A549 (cell line): ENCODE measurements around the gene STAG3. TPM values are rescaled to one million over a fixed set of nuclear protein-coding genes. Genes with fewer than 3 reads are reported as not detected.
A peak's percentile ranks its signal among the peaks of the same experiment; 100 is the strongest.

Experiments
- BHLHE40 ChIP-seq: IDR thresholded peaks from 2 replicates; pipeline ENCODE4 v1.6.1; 2012; ENCODE audit warnings: low read depth, low read length, inconsistent platforms
- CBX2 ChIP-seq: fragments of 200-600 bp; sonication (generic); IDR thresholded peaks from 2 replicates; pipeline ENCODE4 v1.6.1; 2016; ENCODE audit warnings: low read depth, mild to moderate bottlenecking, borderline replicate concordance
- CBX8 ChIP-seq: fragments of 200-600 bp; sonication (generic); IDR thresholded peaks from 2 replicates; pipeline ENCODE4 v1.6.1; 2016
- CHD2 ChIP-seq: fragments of 150-350 bp; IDR thresholded peaks from 2 replicates; pipeline ENCODE4 v1.6.1; 2014; ENCODE audit warnings: low read length; ENCODE audit not compliant: partially characterized antibody
- CHD4 ChIP-seq: fragments of 200-600 bp; sonication (generic); IDR thresholded peaks from 2 replicates; pipeline ENCODE4 v1.6.1; 2016; ENCODE audit warnings: antibody characterized with exemption, mild to moderate bottlenecking, borderline replicate concordance
- CTCF ChIP-seq: fragments of >200 bp; sonication (Bioruptor Twin); formaldehyde crosslinking; IDR thresholded peaks from 3 replicates; pipeline ENCODE4 v1.5.1; 2016
- E2F6 ChIP-seq: IDR thresholded peaks from 2 replicates; pipeline ENCODE4 v1.6.1; 2012; ENCODE audit warnings: low read depth, borderline replicate concordance
- EHF ChIP-seq: fragments of 250-450 bp; sonication (Bioruptor Pico); IDR thresholded peaks from 2 replicates; pipeline ENCODE4 v1.5.0; 2020; ENCODE audit warnings: mild to moderate bottlenecking
- EHMT2 ChIP-seq: fragments of 200-600 bp; sonication (generic); IDR thresholded peaks from 2 replicates; pipeline ENCODE4 v1.6.1; 2016; ENCODE audit warnings: antibody characterized with exemption, low read depth, mild to moderate bottlenecking, moderate library complexity
- ELK1 ChIP-seq: fragments of 150-350 bp; IDR thresholded peaks from 2 replicates; pipeline ENCODE4 v1.6.1; 2014; ENCODE audit warnings: low read depth, mild to moderate bottlenecking, low read length
- EP300 ChIP-seq, 2 experiments: fragments of >200 bp; sonication (Bioruptor Twin); formaldehyde crosslinking; IDR thresholded peaks; 2 replicates in 1 of 2; 3 replicates in 1 of 2; pipeline ENCODE4 v1.6.1; 2016 to 2017
- FOSL2 ChIP-seq, 2 experiments: fragments of 450-650 bp in 1 of 2; fragments of >200 bp in 1 of 2; sonication (Bioruptor Twin) in 1 of 2; formaldehyde crosslinking; IDR thresholded peaks; 2 replicates each; pipeline versions ENCODE4 v1.5.0 to v1.6.1; 2016 to 2020; ENCODE audit warnings: mild to moderate bottlenecking in 1 of 2, moderate library complexity in 1 of 2
- GATA3 ChIP-seq: IDR thresholded peaks from 2 replicates; pipeline ENCODE4 v1.6.1; 2012; ENCODE audit warnings: borderline replicate concordance
- HOXB5 ChIP-seq: fragments of 250-450 bp; sonication (Bioruptor Pico); IDR thresholded peaks from 2 replicates; pipeline ENCODE4 v1.5.0; 2020; ENCODE audit warnings: mild to moderate bottlenecking, moderate library complexity
- JUNB ChIP-seq: fragments of >200 bp; sonication (Bioruptor Twin); formaldehyde crosslinking; IDR thresholded peaks from 2 replicates; pipeline ENCODE4 v1.6.1; 2016
- KDM1A ChIP-seq: fragments of 200-600 bp; sonication (generic); IDR thresholded peaks from 2 replicates; pipeline ENCODE4 v1.6.1; 2016; ENCODE audit warnings: low read depth, mild to moderate bottlenecking
- KDM5A ChIP-seq: fragments of 200-600 bp; sonication (generic); IDR thresholded peaks from 2 replicates; pipeline ENCODE4 v1.6.1; 2016; ENCODE audit warnings: antibody characterized with exemption, mild to moderate bottlenecking
- MAZ ChIP-seq: fragments of 150-350 bp; IDR thresholded peaks from 2 replicates; pipeline ENCODE4 v1.6.1; 2014; ENCODE audit warnings: antibody characterized with exemption, low read depth, low read length, borderline replicate concordance
- NR3C1 ChIP-seq: fragments of >200 bp; sonication (Bioruptor Twin); formaldehyde crosslinking; IDR thresholded peaks from 3 replicates; pipeline ENCODE4 v1.6.1; 2017
- PBX3 ChIP-seq: IDR thresholded peaks from 2 replicates; pipeline ENCODE4 v1.6.1; 2012
- PHF8 ChIP-seq: fragments of 200-600 bp; sonication (generic); IDR thresholded peaks from 2 replicates; pipeline ENCODE4 v1.6.1; 2016; ENCODE audit warnings: low read depth, mild to moderate bottlenecking, antibody characterized with exemption, moderate library complexity, borderline replicate concordance
- RAD21 ChIP-seq, 2 experiments: fragments of >200 bp in 1 of 2; sonication (Bioruptor Twin) in 1 of 2; formaldehyde crosslinking in 1 of 2; IDR thresholded peaks in 1 of 2; conservative IDR thresholded peaks in 1 of 2; 2 replicates in 1 of 2; 3 replicates in 1 of 2; pipeline ENCODE4 v1.6.1; 2012 to 2018; ENCODE audit warnings: inconsistent platforms in 1 of 2
- RCOR1 ChIP-seq: fragments of 150-350 bp; IDR thresholded peaks from 2 replicates; pipeline ENCODE4 v1.6.1; 2014; ENCODE audit warnings: antibody characterized with exemption, low read length, low read depth
- RFX5 ChIP-seq: fragments of 450-650 bp; IDR thresholded peaks from 2 replicates; pipeline ENCODE4 v1.7.1; 2014; ENCODE audit warnings: antibody characterized with exemption, mild to moderate bottlenecking, moderate library complexity
- SREBF2 ChIP-seq: fragments of 450-650 bp; IDR thresholded peaks from 2 replicates; pipeline ENCODE4 v1.6.1; 2014; ENCODE audit warnings: mild to moderate bottlenecking, moderate library complexity
- TP53 ChIP-seq: fragments of 250-450 bp; sonication (Bioruptor Pico); IDR thresholded peaks from 2 replicates; pipeline ENCODE4 v1.5.0; 2021; ENCODE audit warnings: mild to moderate bottlenecking, moderate library complexity
- USF2 ChIP-seq: fragments of 450-650 bp; IDR thresholded peaks from 2 replicates; pipeline ENCODE4 v1.6.1; 2014; ENCODE audit warnings: antibody characterized with exemption
- ZC3H11A ChIP-seq: fragments of 450-650 bp; IDR thresholded peaks from 2 replicates; pipeline ENCODE4 v1.6.1; 2014; ENCODE audit warnings: antibody characterized with exemption, mild to moderate bottlenecking
- ZFP36 ChIP-seq: fragments of 450-650 bp; IDR thresholded peaks from 2 replicates; pipeline ENCODE4 v1.6.1; 2014; ENCODE audit warnings: borderline replicate concordance; ENCODE audit not compliant: partially characterized antibody
- ZNF302 ChIP-seq: fragments of 250-450 bp; sonication (Bioruptor Pico); IDR thresholded peaks from 2 replicates; pipeline ENCODE4 v1.9.0; 2021; ENCODE audit warnings: inconsistent platforms, mild to moderate bottlenecking, moderate library complexity
- ZSCAN20 ChIP-seq: fragments of 250-450 bp; sonication (Bioruptor Pico); IDR thresholded peaks from 2 replicates; pipeline ENCODE4 v1.8.0; 2022; ENCODE audit warnings: mild to moderate bottlenecking, moderate library complexity
- polyA plus RNA-seq, 4 experiments: library from polyadenylated mRNA; depleted of rRNA in 3 of 4; stranded (reverse); fragments of >200 nt; fragmentation: RNase III in 1 of 4; extraction: RNeasy Plus Mini Kit Qiagen cat#74134 plus additional on column Dnase treatment in 1 of 4; gene quantifications; 2 replicates in 3 of 4; 3 replicates in 1 of 4; pipeline ENCODE4 v1.2.3, GENCODE V29; 2011 to 2017
- TF ChIP-seq, protein P1 (sequence below): IDR thresholded peaks from 2 replicates; pipeline ENCODE4 v1.6.1; 2012
- TF ChIP-seq, protein P2 (sequence below): fragments of 200-600 bp; sonication (generic); IDR thresholded peaks from 2 replicates; pipeline ENCODE4 v1.6.1; 2016; ENCODE audit warnings: antibody characterized with exemption, mild to moderate bottlenecking, moderate library complexity

The STAG3 gene
- polyA plus RNA-seq, 2 of the 4 experiments (the other 2 are of a cell fraction): 0.25 to 0.50 TPM

DNA sequence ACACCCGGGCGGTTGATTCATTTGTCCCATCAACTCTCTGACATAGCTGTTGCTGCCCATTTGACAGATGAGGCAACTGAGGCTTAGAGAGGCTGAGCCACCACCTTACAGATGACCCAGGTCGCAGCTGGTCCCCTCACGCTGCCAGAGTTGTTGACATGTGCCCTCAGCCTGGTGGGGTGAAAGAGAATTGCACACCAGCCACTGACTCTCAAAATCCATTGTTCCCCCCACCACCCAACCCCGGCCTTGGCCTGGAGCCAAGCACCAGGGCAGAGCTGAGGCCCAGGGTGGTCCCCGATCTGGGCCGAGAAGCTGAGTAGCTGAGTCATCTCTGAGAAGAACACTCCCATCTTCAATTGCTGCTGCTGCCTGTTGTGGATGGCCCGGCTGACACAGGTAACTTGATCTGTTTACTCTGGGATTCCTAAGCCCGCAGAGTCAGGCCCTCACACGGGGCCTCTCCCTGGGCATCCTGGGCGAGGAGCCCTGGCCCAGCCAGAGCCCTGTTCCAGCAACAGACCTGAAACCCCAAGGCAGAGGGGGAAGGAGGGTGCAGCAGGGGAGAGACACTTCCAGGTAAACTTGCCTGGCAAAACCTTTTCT is 69.5 kb downstream of the STAG3 start (continued):
- TF ChIP-seq EP300 (IDR thresholded peaks at IDR 0.05) (peak; percentile 46 to 65; a peak in 2 of 5 replicates), EHMT2 (no peak), JUNB (peak; percentile 71), EHF (CRISPR knock-in tag) (no peak), NR3C1 (no peak), E2F6 (no peak), CHD4 (no peak; the same call in 1 of the 2 replicates), CHD2 (no peak), ZFP36 (no peak), ZC3H11A (no peak), PBX3 (peak; percentile 80; the same call in 1 of the 2 replicates), MAZ (no peak), CBX2 (no peak), TP53 (CRISPR knock-in tag) (no peak), RAD21 (conservative IDR thresholded peaks at IDR 0.05 in 1 of 2, IDR thresholded peaks at IDR 0.05 in 1 of 2) (peak in 1 of 2 experiments; percentile 18; a peak in 3 of 5 replicates), ELK1 (no peak), GATA3 (peak; percentile 75), RCOR1 (0 out of 2 replicates have a peak, but pooled peaks have one; percentile 60), CTCF (no peak), ZNF302 (peak; percentile 82), RFX5 (no peak), BHLHE40 (no peak), CBX8 (no peak), HOXB5 (CRISPR knock-in tag) (peak; percentile 61; the same call in 1 of the 2 replicates), SREBF2 (no peak), PHF8 (no peak), USF2 (no peak), ZSCAN20 (CRISPR knock-in tag) (peak; percentile 67; the same call in 1 of the 2 replicates), FOSL2 (IDR thresholded peaks at IDR 0.05) (0 out of 2 replicates have a peak, but pooled peaks have one; percentile 57), FOSL2 (CRISPR knock-in tag; IDR thresholded peaks at IDR 0.05) (peak; percentile 89), KDM5A (no peak), KDM1A (peak; percentile 95)
- TF ChIP-seq, protein P1, sequence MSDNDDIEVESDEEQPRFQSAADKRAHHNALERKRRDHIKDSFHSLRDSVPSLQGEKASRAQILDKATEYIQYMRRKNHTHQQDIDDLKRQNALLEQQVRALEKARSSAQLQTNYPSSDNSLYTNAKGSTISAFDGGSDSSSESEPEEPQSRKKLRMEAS: peak; percentile 84
- TF ChIP-seq, protein P2, sequence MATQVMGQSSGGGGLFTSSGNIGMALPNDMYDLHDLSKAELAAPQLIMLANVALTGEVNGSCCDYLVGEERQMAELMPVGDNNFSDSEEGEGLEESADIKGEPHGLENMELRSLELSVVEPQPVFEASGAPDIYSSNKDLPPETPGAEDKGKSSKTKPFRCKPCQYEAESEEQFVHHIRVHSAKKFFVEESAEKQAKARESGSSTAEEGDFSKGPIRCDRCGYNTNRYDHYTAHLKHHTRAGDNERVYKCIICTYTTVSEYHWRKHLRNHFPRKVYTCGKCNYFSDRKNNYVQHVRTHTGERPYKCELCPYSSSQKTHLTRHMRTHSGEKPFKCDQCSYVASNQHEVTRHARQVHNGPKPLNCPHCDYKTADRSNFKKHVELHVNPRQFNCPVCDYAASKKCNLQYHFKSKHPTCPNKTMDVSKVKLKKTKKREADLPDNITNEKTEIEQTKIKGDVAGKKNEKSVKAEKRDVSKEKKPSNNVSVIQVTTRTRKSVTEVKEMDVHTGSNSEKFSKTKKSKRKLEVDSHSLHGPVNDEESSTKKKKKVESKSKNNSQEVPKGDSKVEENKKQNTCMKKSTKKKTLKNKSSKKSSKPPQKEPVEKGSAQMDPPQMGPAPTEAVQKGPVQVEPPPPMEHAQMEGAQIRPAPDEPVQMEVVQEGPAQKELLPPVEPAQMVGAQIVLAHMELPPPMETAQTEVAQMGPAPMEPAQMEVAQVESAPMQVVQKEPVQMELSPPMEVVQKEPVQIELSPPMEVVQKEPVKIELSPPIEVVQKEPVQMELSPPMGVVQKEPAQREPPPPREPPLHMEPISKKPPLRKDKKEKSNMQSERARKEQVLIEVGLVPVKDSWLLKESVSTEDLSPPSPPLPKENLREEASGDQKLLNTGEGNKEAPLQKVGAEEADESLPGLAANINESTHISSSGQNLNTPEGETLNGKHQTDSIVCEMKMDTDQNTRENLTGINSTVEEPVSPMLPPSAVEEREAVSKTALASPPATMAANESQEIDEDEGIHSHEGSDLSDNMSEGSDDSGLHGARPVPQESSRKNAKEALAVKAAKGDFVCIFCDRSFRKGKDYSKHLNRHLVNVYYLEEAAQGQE: no peak
